HG02970 (cell line): Measurements from ENCODE around the gene NR1H3.
A peak's percentile ranks its signal among the peaks of the same experiment; 100 is the strongest.

Experiments
- ATAC-seq: cut with Tn5 transposase; IDR thresholded peaks from one replicate; pipeline ENCODE4 v1.9.1; 2021; ENCODE audit warnings: mild to moderate bottlenecking, moderate library complexity, moderate number of reproducible peaks; ENCODE audit not compliant: unreplicated experiment, low FRiP score

Gene NR1H3

GRCh38 chr11:47243454-47243853 is 14.3 kb upstream of the NR1H3 start:
- no peak for ATAC-seq

- no peak for ATAC-seq
Measured at GRCh38 chr11:47244448-47245350, 13.1 kb upstream of the NR1H3 start.

- no peak for ATAC-seq
Measured at GRCh38 chr11:47245611-47246357, 12.0 kb upstream of the NR1H3 start.

GRCh38 chr11:47247502-47247901 is 10.3 kb upstream of the NR1H3 start:
- ATAC-seq: no peak

GRCh38 chr11:47248304-47248663 is 9.5 kb upstream of the NR1H3 start:
- ATAC-seq: peak; percentile 4

- ATAC-seq: peak; percentile 81
Measured at GRCh38 chr11:47248664-47249377, 9.0 kb upstream of the NR1H3 start, which contains the start of gene ACP2. ACP2 (minus strand) TSS chr11:47248814; CDS start chr11:47248789, 25 bp downstream.

- ATAC-seq: no peak
Measured at GRCh38 chr11:47249378-47249715, 8.4 kb upstream of the NR1H3 start.

- ATAC-seq: no peak
Measured at GRCh38 chr11:47251751-47252150, 6.0 kb upstream of the NR1H3 start.

- no peak for ATAC-seq
Measured at GRCh38 chr11:47253660-47254059, 4.1 kb upstream of the NR1H3 start.

GRCh38 chr11:47254386-47254785 is 3.4 kb upstream of the NR1H3 start:
- ATAC-seq: no peak

- no peak for ATAC-seq
Measured at GRCh38 chr11:47256374-47256773, 1.4 kb upstream of the NR1H3 start.

GRCh38 chr11:47257177-47257516 is 649 bp upstream of the NR1H3 start:
- ATAC-seq: no peak

GRCh38 chr11:47258317-47258902 is 614 bp downstream of the NR1H3 start:
- no peak for ATAC-seq

- no peak for ATAC-seq
Measured at GRCh38 chr11:47259232-47259977, 1.6 kb downstream of the NR1H3 start.

GRCh38 chr11:47260366-47260765 is 2.6 kb downstream of the NR1H3 start:
- no peak for ATAC-seq

- no peak for ATAC-seq
Measured at GRCh38 chr11:47261291-47261800, 3.5 kb downstream of the NR1H3 start.

- no peak for ATAC-seq
Measured at GRCh38 chr11:47264119-47264518, 6.3 kb downstream of the NR1H3 start.

GRCh38 chr11:47264521-47264920 is 6.7 kb downstream of the NR1H3 start:
- ATAC-seq: no peak

- ATAC-seq: no peak
Measured at GRCh38 chr11:47267876-47268275, 10.1 kb downstream of the NR1H3 start.

- ATAC-seq: no peak
Measured at GRCh38 chr11:47268448-47269001, 10.7 kb downstream of the NR1H3 start.
